Adrenal gland (tissue), 5 donors: ENCODE measurements around the gene MNAT1.

ENCODE experiments used
- POLR2A ChIP-seq, 2 donors: fragments of 450-650 bp; IDR thresholded peaks; one replicate each; pipeline ENCODE4 v1.6.1; 2017; ENCODE audit warnings: antibody characterized with exemption in 2 of 2, mild to moderate bottlenecking in 2 of 2, moderate library complexity in 1 of 2
- TF ChIP-seq, protein P1 (sequence below), 6 experiments: fragments of 450-650 bp in 4 of 6; fragments of 200-600 bp in 2 of 6; sonication (generic) in 1 of 6; IDR thresholded peaks; 1 replicate in 5 of 6; 2 replicates in 1 of 6; pipeline versions ENCODE4 v1.5.1 to v1.8.0; 2016 to 2021; ENCODE audit warnings: antibody characterized with exemption in 6 of 6, mild to moderate bottlenecking in 2 of 6, moderate library complexity in 1 of 6
- donor health status: DM: no; HTN: no; CAD: no.

DNA sequence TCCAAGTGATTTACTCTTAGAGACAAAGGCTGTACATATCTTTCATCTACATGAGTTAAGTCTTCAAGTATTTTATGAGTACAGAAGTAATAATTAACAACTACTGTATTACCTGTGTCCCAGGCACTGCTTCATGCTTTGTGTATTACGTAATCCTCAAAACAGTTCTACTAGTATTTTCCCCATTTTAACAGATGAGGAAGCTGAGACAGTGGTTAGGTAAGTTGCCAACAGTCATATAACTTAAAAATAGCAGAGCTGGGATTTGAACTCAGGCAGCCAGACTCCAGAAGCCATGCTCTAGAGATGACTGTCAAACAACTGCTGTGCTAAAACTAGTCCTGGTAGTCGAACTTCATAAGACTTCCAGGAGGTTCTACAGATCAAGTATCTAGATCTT, 235.6 kb downstream of the MNAT1 start:
- TF ChIP-seq, protein P1, sequence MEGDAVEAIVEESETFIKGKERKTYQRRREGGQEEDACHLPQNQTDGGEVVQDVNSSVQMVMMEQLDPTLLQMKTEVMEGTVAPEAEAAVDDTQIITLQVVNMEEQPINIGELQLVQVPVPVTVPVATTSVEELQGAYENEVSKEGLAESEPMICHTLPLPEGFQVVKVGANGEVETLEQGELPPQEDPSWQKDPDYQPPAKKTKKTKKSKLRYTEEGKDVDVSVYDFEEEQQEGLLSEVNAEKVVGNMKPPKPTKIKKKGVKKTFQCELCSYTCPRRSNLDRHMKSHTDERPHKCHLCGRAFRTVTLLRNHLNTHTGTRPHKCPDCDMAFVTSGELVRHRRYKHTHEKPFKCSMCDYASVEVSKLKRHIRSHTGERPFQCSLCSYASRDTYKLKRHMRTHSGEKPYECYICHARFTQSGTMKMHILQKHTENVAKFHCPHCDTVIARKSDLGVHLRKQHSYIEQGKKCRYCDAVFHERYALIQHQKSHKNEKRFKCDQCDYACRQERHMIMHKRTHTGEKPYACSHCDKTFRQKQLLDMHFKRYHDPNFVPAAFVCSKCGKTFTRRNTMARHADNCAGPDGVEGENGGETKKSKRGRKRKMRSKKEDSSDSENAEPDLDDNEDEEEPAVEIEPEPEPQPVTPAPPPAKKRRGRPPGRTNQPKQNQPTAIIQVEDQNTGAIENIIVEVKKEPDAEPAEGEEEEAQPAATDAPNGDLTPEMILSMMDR (IDR thresholded peaks at IDR 0.05) = no peak
- TF ChIP-seq POLR2A (IDR thresholded peaks at IDR 0.05) = no peak
